CD8-positive, alpha-beta memory T cell (primary cell): ENCODE measurements around the gene UQCC2. TPM values are rescaled to one million over a fixed set of nuclear protein-coding genes. Genes with fewer than 3 reads are reported as not detected.

Experiments used
- CTCF ChIA-PET: fragments of 350-600 bp; sonication (Branson Sonifier 250); formaldehyde crosslinking; loops from one replicate; lab custom pipeline; 2021; ENCODE audit warnings: antibody characterized with exemption; lab: Charles Lee
- POLR2A ChIA-PET: fragments of 350-600 bp; sonication (Branson Sonifier 250); formaldehyde crosslinking; loops from one replicate; lab custom pipeline; 2021; ENCODE audit warnings: antibody characterized with exemption; lab: Charles Lee
- DNase-seq, 5 donors: peaks; one replicate each; pipeline versions ENCODE4 v3.0.0 to v3.0.0-alpha.2; 2020 to 2022; ENCODE audit warnings: mixed read lengths in 1 of 5
- H3K27ac ChIP-seq: one replicate; pipeline ENCODE4 v1.7.0; 2013; ENCODE audit warnings: low read depth, mild to moderate bottlenecking, low read length, moderate library complexity
- H3K27me3 ChIP-seq: 2 replicates; pipeline ENCODE4 v1.7.0; 2013; ENCODE audit warnings: low read length, mild to moderate bottlenecking; ENCODE audit not compliant: insufficient read depth, poor library complexity, severe bottlenecking
- H3K36me3 ChIP-seq: 2 replicates; pipeline ENCODE4 v1.7.0; 2013; ENCODE audit warnings: mild to moderate bottlenecking, low read length, moderate library complexity; ENCODE audit not compliant: insufficient read depth
- H3K4me1 ChIP-seq: 2 replicates; pipeline ENCODE4 v1.7.0; 2013; ENCODE audit warnings: mild to moderate bottlenecking, low read length, moderate library complexity; ENCODE audit not compliant: insufficient read depth
- H3K4me3 ChIP-seq: 2 replicates; pipeline ENCODE4 v1.7.0; 2013; ENCODE audit warnings: mild to moderate bottlenecking, low read length
- H3K9me3 ChIP-seq: 2 replicates; pipeline ENCODE4 v1.7.0; 2013; ENCODE audit warnings: mild to moderate bottlenecking, low read length
- H3K27ac Mint-ChIP-seq, 8 donors: one replicate each; pipeline ENCODE4 v1.8.0; 2020 to 2021; ENCODE audit warnings: mixed read lengths in 8 of 8, mild to moderate bottlenecking in 6 of 8, inconsistent platforms in 3 of 8, moderate library complexity in 3 of 8
- H3K27me3 Mint-ChIP-seq, 2 donors: one replicate each; pipeline ENCODE4 v1.8.0; 2020 to 2021; ENCODE audit warnings: mixed read lengths in 2 of 2, mild to moderate bottlenecking in 1 of 2, moderate library complexity in 1 of 2
- H3K36me3 Mint-ChIP-seq, 3 donors: one replicate each; pipeline ENCODE4 v1.8.0; 2020 to 2021; ENCODE audit warnings: mixed read lengths in 3 of 3, inconsistent platforms in 1 of 3, mild to moderate bottlenecking in 1 of 3
- H3K4me1 Mint-ChIP-seq, 3 donors: one replicate each; pipeline ENCODE4 v1.8.0; 2020 to 2021; ENCODE audit warnings: mixed read lengths in 3 of 3, inconsistent platforms in 1 of 3, mild to moderate bottlenecking in 1 of 3
- H3K4me3 Mint-ChIP-seq, 7 donors: one replicate each; pipeline ENCODE4 v1.8.0; 2020 to 2021; ENCODE audit warnings: mixed read lengths in 7 of 7, mild to moderate bottlenecking in 6 of 7, moderate library complexity in 4 of 7, inconsistent platforms in 2 of 7
- H3K9me3 Mint-ChIP-seq, 5 donors: one replicate each; pipeline ENCODE4 v1.8.0; 2020 to 2022; ENCODE audit warnings: mixed read lengths in 5 of 5, mild to moderate bottlenecking in 3 of 5, moderate library complexity in 2 of 5, inconsistent platforms in 1 of 5
- polyA plus RNA-seq: library from polyadenylated mRNA; unstranded; fragments of 300-500 nt; fragmentation: Illumina TruSeq; gene quantifications from one replicate; pipeline ENCODE4 v1.2.3, GENCODE V29; 2021
- total RNA-seq, 2 experiments: library from RNA; stranded (reverse); gene quantifications; one replicate each; pipeline ENCODE4 v1.2.3, GENCODE V29; 2021

The UQCC2 gene
- total and polyA plus RNA-seq, 3 experiments from 2014 or later, result 46.7 to 157 (median 150) TPM

DNA sequence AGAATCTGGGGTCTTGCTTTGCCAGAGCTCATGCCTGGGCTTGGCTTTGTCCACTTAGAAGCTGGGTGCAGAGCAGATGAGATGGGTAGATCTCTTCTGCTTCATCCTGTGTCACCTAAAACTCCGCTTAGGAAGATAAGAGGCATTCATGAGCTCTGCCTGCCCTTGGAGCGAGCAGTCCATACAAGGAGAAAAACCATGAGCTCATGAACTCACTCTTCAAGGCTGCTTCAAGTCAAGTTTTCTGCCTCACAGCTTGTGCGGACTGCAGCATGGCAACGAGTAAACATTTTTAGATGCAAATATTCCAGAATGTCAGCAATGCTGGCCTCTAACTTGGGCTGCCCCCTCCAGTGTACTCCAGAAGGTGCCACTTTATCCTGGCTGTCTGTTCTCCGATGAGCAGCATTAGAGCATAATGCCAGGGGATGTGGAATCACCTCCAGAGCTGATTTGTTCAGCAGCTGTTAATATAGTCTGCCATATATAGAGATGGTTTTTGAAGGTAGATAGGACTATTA, 10.7 kb upstream of the UQCC2 start:
- H3K27ac ChIP-seq, result no peak overlapping the region
- no peak for DNase-seq
- no peaks in the 10 kb centered on the region for H3K27me3 ChIP-seq
- ChIA-PET POLR2A (interaction anchor here (0.5 kb wide), 1 partner anchor 207 kb away, joined by 3 read pairs; no protein-coding TSS in a partner anchor), CTCF (no interaction called here)
- no peak overlapping the region for H3K4me3 Mint-ChIP-seq
- no peak overlapping the region for H3K27ac Mint-ChIP-seq
- peaks cover 5 to 8% (median 7%) of the 10 kb centered on the region in 3 donors for H3K4me1 Mint-ChIP-seq
- H3K4me3 ChIP-seq, result no peak overlapping the region
- H3K36me3 Mint-ChIP-seq, result no peaks in the 10 kb centered on the region
- no peaks in the 10 kb centered on the region for H3K9me3 Mint-ChIP-seq
- no peaks in the 10 kb centered on the region for H3K36me3 ChIP-seq
- peaks cover 15 to 48% of the 10 kb centered on the region in 2 donors for H3K27me3 Mint-ChIP-seq
- peaks cover 14% of the 10 kb centered on the region for H3K4me1 ChIP-seq
- H3K9me3 ChIP-seq, result no peaks in the 10 kb centered on the region

DNA sequence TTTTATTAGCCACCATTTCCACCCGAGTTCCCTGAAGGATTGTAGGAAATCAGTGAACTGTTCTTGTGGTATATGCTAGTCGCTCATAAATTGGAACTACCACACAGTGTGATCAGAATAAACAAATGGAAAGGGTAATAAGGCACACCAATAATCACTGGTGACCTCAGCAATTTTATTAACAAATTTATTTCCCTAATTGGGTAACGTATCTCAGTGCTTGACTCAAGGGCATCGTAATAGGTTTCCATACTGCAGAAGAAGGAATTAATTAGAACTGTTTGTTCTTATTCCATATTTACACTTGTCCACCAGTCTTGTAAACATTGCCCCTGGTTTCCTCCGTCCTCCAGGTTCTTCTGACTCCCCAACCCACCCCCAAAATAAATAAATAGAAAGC, 10.0 kb upstream of the UQCC2 start:
- Mint-ChIP-seq H3K4me1 (peaks cover 5 to 8% (median 7%) of the 10 kb centered on the region in 3 donors), H3K36me3 (no peaks in the 10 kb centered on the region), H3K9me3 (no peaks in the 10 kb centered on the region), H3K27me3 (peaks cover 15 to 45% of the 10 kb centered on the region in 2 donors), H3K4me3 (no peak overlapping the region), H3K27ac (no peak overlapping the region)
- H3K4me1 ChIP-seq, result peaks cover 14% of the 10 kb centered on the region
- ChIA-PET CTCF (no interaction called here), POLR2A (no interaction called here)
- no peaks in the 10 kb centered on the region for H3K9me3 ChIP-seq
- no peaks in the 10 kb centered on the region for H3K27me3 ChIP-seq
- H3K27ac ChIP-seq, result no peak overlapping the region
- DNase-seq, result no peak
- H3K36me3 ChIP-seq, result no peaks in the 10 kb centered on the region
- no peak overlapping the region for H3K4me3 ChIP-seq

DNA sequence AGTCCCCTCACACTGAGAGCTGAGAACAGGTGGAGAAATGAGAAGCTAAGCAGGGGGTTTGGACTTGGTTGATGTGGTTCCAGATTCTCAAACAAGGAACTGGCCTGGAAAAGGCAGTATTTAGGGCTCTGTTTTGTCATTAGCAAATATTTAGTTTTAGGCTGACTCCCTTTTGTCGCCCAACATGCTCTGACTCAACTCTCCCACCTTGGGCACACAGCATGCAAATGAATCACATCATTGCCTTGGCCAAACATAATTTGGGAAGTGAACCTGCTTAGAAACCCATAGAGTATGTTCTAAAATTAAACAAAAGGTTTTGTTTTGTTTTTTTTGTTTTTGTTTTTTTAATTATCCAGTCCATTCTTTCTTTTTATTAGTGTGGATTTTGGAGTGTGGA, 9.5 kb upstream of the UQCC2 start:
- Histone ChIP-seq H3K36me3 (no peaks in the 10 kb centered on the region), H3K27ac (no peak overlapping the region), H3K4me1 (peaks cover 14% of the 10 kb centered on the region), H3K4me3 (no peak overlapping the region), H3K27me3 (no peaks in the 10 kb centered on the region), H3K9me3 (no peaks in the 10 kb centered on the region)
- Mint-ChIP-seq H3K27me3 (peaks cover 15 to 42% of the 10 kb centered on the region in 2 donors), H3K4me1 (peaks cover 5 to 8% (median 7%) of the 10 kb centered on the region in 3 donors), H3K27ac (no peak overlapping the region), H3K9me3 (no peaks in the 10 kb centered on the region), H3K4me3 (no peak overlapping the region), H3K36me3 (no peaks in the 10 kb centered on the region)
- ChIA-PET POLR2A (no interaction called here), CTCF (interaction anchor here (1.7 kb wide), 1 partner anchor 10 kb away, joined by 6 read pairs; the partner anchor contains the start of gene UQCC2)
- no peak for DNase-seq

DNA sequence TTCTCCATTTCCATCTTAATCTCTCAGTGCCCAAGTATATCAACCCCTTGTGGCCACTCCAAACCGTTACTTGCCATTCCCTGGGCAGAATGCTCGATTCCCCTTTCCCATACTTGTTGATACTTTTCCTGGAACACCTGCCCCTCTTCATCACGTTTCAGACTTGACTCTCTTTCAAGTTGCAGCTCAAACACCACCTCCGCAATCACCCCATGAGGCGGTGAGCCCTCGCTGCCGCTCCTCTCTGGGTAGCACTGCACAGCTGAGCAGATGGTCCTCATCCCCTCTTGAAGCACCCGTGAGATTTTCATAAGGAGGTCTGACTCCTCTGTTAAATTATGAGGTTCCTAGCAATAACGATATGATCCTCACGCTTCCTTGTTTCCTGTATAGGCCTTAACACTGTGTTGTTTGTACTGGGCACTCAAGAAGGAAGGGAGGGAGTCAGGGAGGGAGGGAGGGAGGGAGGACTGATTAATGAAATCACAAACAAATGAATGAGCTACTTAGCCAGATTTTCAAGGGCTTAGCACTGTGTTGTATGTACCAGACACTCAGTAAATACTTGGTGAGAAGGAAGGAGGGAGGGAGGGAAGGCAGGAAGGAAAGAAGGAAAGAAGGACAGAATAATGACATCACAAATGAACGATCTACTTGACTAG, 8.0 kb upstream of the UQCC2 start:
- H3K36me3 Mint-ChIP-seq, result no peaks in the 10 kb centered on the region
- Histone ChIP-seq H3K36me3 (no peaks in the 10 kb centered on the region), H3K9me3 (no peaks in the 10 kb centered on the region), H3K27me3 (no peaks in the 10 kb centered on the region), H3K4me3 (no peak overlapping the region), H3K27ac (no peak overlapping the region), H3K4me1 (peaks cover 11% of the 10 kb centered on the region)
- peaks cover 14 to 32% of the 10 kb centered on the region in 2 donors for H3K27me3 Mint-ChIP-seq
- CTCF ChIA-PET, result interaction anchor here (1.7 kb wide), 1 partner anchor 8 kb away, joined by 6 read pairs; the partner anchor contains the start of gene UQCC2
- peaks cover 3 to 5% (median 4%) of the 10 kb centered on the region in 3 donors for H3K4me1 Mint-ChIP-seq
- POLR2A ChIA-PET, result no interaction called here
- no peak overlapping the region for H3K4me3 Mint-ChIP-seq
- no peak for DNase-seq
- H3K9me3 Mint-ChIP-seq, result no peaks in the 10 kb centered on the region
- no peak overlapping the region for H3K27ac Mint-ChIP-seq

DNA sequence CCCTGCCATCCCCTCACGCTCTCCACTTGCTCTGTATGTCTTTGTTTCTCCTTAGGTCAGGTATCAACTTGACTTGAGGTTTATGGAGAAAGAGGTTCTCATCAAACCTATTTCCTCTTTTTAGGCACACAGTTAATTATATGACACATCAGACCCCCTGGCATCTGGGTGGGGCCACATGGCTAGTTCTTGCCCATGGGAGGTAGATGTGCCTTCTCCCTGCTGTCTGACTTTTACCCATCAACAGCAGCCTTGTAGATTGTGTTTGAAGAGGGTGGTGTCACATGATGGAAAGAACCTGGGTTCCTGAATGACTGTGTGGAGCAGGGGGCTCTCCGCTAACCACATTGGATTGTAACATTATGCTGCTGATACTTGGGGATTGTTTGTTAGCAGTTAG, 7.2 kb upstream of the UQCC2 start:
- H3K4me1 ChIP-seq, result peaks cover 3% of the 10 kb centered on the region
- Mint-ChIP-seq H3K27ac (peak overlapping the region in 1 of 8 donors; percentile 16), H3K36me3 (no peaks in the 10 kb centered on the region), H3K4me1 (no peaks in the 10 kb centered on the region), H3K27me3 (peaks cover 10 to 27% of the 10 kb centered on the region in 2 donors), H3K9me3 (no peaks in the 10 kb centered on the region), H3K4me3 (no peak overlapping the region)
- H3K27me3 ChIP-seq, result no peaks in the 10 kb centered on the region
- no peak for DNase-seq
- H3K9me3 ChIP-seq, result no peaks in the 10 kb centered on the region
- H3K27ac ChIP-seq, result no peak overlapping the region
- no peak overlapping the region for H3K4me3 ChIP-seq
- H3K36me3 ChIP-seq, result no peaks in the 10 kb centered on the region
- ChIA-PET CTCF (no interaction called here), POLR2A (no interaction called here)

DNA sequence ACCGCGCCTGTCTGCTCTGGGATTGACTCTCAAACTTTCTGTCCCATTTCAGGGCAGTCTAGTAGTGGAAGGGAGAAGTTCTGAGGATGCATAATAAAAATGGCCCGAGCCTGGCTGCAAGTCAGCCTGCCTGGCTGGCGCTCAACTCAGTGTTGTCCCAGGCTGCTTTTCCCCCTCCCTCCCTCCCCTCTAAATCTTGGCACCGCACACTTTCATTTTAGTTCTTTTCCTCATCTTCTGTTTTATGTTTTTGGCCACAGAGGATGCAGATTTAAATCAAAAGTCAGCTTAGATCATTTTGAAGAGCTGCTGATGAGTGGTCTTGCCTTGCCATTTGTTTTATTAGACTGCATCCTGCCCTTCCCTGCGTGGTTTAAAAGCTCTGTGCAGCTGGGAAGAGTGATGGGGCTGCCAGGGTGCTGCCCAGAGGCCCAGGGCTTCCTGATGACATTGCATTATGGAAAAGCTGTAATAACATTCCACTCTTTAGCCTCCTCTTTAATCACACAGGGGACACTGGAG, 6.5 kb upstream of the UQCC2 start:
- ChIA-PET CTCF (no interaction called here), POLR2A (interaction anchor here (0.7 kb wide), 1 partner anchor 10 kb away, joined by 6 read pairs; no protein-coding TSS in a partner anchor)
- peak overlapping the region in 1 of 8 donors; percentile 16 for H3K27ac Mint-ChIP-seq
- H3K36me3 Mint-ChIP-seq, result no peaks in the 10 kb centered on the region
- no peak overlapping the region for H3K4me3 Mint-ChIP-seq
- H3K27me3 ChIP-seq, result no peaks in the 10 kb centered on the region
- H3K4me1 ChIP-seq, result no peaks in the 10 kb centered on the region
- H3K9me3 ChIP-seq, result no peaks in the 10 kb centered on the region
- no peaks in the 10 kb centered on the region for H3K9me3 Mint-ChIP-seq
- no peaks in the 10 kb centered on the region for H3K4me1 Mint-ChIP-seq
- H3K27ac ChIP-seq, result no peak overlapping the region
- no peaks in the 10 kb centered on the region for H3K36me3 ChIP-seq
- no peak for DNase-seq
- peaks cover 10 to 21% of the 10 kb centered on the region in 2 donors for H3K27me3 Mint-ChIP-seq
- H3K4me3 ChIP-seq, result no peak overlapping the region

DNA sequence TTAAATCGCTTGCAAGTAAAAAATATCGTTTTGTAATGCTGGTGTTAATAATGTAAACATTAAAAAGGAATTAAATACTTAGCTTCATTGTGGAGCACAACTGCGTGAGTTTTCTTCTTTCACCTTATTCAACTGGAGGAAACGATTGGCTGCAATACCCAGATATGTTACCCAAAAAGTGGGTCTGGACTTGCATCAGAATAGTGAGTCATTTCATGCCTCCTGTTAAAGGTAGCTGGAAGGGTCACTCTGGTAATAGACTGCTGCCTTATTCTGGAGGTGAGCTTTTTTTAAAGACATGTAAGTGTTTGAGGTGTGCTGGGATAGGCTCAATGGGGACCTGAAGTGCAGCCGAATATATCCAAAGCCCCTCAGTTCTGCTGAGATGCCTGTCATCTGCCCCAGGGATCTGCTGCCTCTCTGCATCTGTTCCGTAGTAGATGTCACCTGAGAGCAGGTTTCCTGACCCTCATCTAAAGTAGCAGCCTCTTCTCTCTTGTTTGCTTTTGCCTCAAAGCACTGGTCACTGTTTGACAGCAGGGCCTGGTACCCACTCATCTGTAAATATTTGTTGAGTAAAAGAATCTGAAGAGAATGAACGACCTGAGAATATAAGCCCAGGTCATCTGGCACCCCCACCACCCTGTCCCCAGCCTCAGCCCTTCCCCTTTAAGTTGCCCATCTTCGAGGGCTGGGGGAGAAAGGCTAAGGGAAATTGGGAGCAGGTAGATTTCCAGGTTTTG, 5.6 kb upstream of the UQCC2 start:
- Mint-ChIP-seq H3K27ac (no peak overlapping the region), H3K9me3 (no peaks in the 10 kb centered on the region), H3K27me3 (peaks cover 4 to 13% of the 10 kb centered on the region in 2 donors), H3K4me3 (no peak overlapping the region), H3K4me1 (peaks cover under 1 to 1% (median under 1%) of the 10 kb centered on the region in 3 donors), H3K36me3 (no peaks in the 10 kb centered on the region)
- no peak overlapping the region for H3K27ac ChIP-seq
- no peaks in the 10 kb centered on the region for H3K9me3 ChIP-seq
- no peak overlapping the region for H3K4me3 ChIP-seq
- H3K4me1 ChIP-seq, result peaks cover 1% of the 10 kb centered on the region
- POLR2A ChIA-PET, result interaction anchor here (0.7 kb wide), 1 partner anchor 11 kb away, joined by 6 read pairs; no protein-coding TSS in a partner anchor
- CTCF ChIA-PET, result no interaction called here
- no peaks in the 10 kb centered on the region for H3K36me3 ChIP-seq
- DNase-seq, result no peak
- H3K27me3 ChIP-seq, result no peaks in the 10 kb centered on the region

DNA sequence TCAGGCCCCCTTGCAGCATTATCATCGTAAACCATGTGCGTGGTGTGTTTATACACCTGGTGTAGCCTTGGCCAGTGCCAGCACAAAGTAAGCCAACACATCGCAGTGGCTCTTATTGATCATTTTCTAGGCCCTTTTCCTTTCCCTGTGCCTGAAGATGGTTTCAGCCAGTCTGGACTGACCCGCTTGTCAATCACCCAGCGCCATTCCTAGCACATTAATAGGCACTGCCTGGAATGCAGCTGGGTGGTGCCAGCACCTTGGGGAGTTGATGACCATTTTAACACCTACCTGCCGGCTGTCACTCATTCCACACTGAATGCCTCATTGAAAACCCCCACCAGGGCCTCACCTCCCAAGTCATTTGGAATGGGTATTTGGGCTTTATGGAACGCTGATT, 4.9 kb upstream of the UQCC2 start:
- POLR2A ChIA-PET, result no interaction called here
- CTCF ChIA-PET, result no interaction called here

More for the DNA sequence above, 4.9 kb upstream of the UQCC2 start:
- no peak for DNase-seq
- Histone ChIP-seq H3K36me3 (no peaks in the 10 kb centered on the region), H3K27ac (no peak overlapping the region), H3K27me3 (no peaks in the 10 kb centered on the region), H3K9me3 (no peaks in the 10 kb centered on the region), H3K4me1 (peaks cover 4% of the 10 kb centered on the region), H3K4me3 (no peak overlapping the region)
- Mint-ChIP-seq H3K27ac (no peak overlapping the region), H3K4me3 (no peak overlapping the region), H3K27me3 (peaks cover 3 to 9% of the 10 kb centered on the region in 2 donors), H3K36me3 (peaks cover 0 to 2% (median 1%) of the 10 kb centered on the region in 3 donors), H3K9me3 (no peaks in the 10 kb centered on the region), H3K4me1 (peaks cover 6 to 8% (median 8%) of the 10 kb centered on the region in 3 donors)
